Tongue (tissue), 2 donors: ENCODE data around the gene NR2E1. TPM values are rescaled to one million over a fixed set of nuclear protein-coding genes. Genes with fewer than 3 reads are reported as not detected.
A peak's percentile ranks its signal among the peaks of the same experiment; 100 is the strongest.

ENCODE experiments used
- DNase-seq: peaks from one replicate; pipeline ENCODE4 v3.0.0-alpha.2; 2015
- total RNA-seq: library from RNA; depleted of rRNA; stranded (reverse); fragments of >200 nt; gene quantifications from one replicate; pipeline ENCODE4 v1.2.3, GENCODE V29; 2014

Gene NR2E1
- total RNA-seq, 1 donor from 2014 or later: not detected

- DNase-seq: no peak
These were observed 43.9 kb downstream of the NR2E1 start for GRCh38 chr6:108209738-108210137.

GRCh38 chr6:108210556-108210955, 44.7 kb downstream of the NR2E1 start:
- DNase-seq: no peak

GRCh38 chr6:108211671-108212070, 45.8 kb downstream of the NR2E1 start:
- peak; percentile 17 for DNase-seq

- DNase-seq: no peak
These were observed 56.2 kb downstream of the NR2E1 start for GRCh38 chr6:108222064-108222463.

- DNase-seq: no peak
These were observed 56.7 kb downstream of the NR2E1 start for GRCh38 chr6:108222504-108222903.

GRCh38 chr6:108227290-108227689, 61.5 kb downstream of the NR2E1 start:
- peak; percentile 6 for DNase-seq

- no peak for DNase-seq
These were observed 62.6 kb downstream of the NR2E1 start for GRCh38 chr6:108228416-108228815.

GRCh38 chr6:108235127-108235526, 69.3 kb downstream of the NR2E1 start:
- DNase-seq: peak; percentile 44

GRCh38 chr6:108236791-108237190, 71.0 kb downstream of the NR2E1 start:
- DNase-seq: no peak

- DNase-seq: no peak
These were observed 72.5 kb downstream of the NR2E1 start for GRCh38 chr6:108238322-108238721.

Other genes starting within 250 kb of the NR2E1 start
- gene SEC63, start 207.8 kb upstream of the NR2E1 start, total RNA-seq: 60.0 TPM
- gene OSTM1, start 91.3 kb upstream of the NR2E1 start, total RNA-seq: 13.1 TPM
- 175 TPM for gene SNX3, start 95.0 kb downstream of the NR2E1 start, total RNA-seq
- 5.2 TPM for gene AFG1L, start 129.0 kb downstream of the NR2E1 start, total RNA-seq